ENCODE data around the gene RPS6KA2. TPM values are rescaled to one million over a fixed set of nuclear protein-coding genes. Genes with fewer than 3 reads are reported as not detected.

RPS6KA2 gene
- total RNA-seq, 1 experiment from 2014 or later: 14.1 TPM

GRCh38 chr6:166527849-166528248 lies 99.2 kb downstream of the RPS6KA2 start:
- H3K9me3 ChIP-seq: no peaks in the 10 kb centered on the region
- H3K27me3 ChIP-seq: no peaks in the 10 kb centered on the region
- H3K36me3 ChIP-seq: peaks cover 4% of the 10 kb centered on the region
- no peak for DNase-seq
- H3K4me3 ChIP-seq: no peak overlapping the region

GRCh38 chr6:166526937-166527336 lies 100.1 kb downstream of the RPS6KA2 start:
- H3K27me3 ChIP-seq: no peaks in the 10 kb centered on the region
- H3K4me3 ChIP-seq: no peak overlapping the region
- no peak for DNase-seq
- no peaks in the 10 kb centered on the region for H3K9me3 ChIP-seq
- H3K36me3 ChIP-seq: peaks cover 4% of the 10 kb centered on the region

- H3K4me3 ChIP-seq: no peak overlapping the region
- peaks cover 4% of the 10 kb centered on the region for H3K36me3 ChIP-seq
- H3K27me3 ChIP-seq: no peaks in the 10 kb centered on the region
- DNase-seq: no peak
- no peaks in the 10 kb centered on the region for H3K9me3 ChIP-seq
These were observed 101.5 kb downstream of the RPS6KA2 start for GRCh38 chr6:166525567-166525966.

GRCh38 chr6:166523782-166524559 lies 103.1 kb downstream of the RPS6KA2 start:
- DNase-seq: no peak
- Histone ChIP-seq H3K27me3 (no peaks in the 10 kb centered on the region), H3K9me3 (no peaks in the 10 kb centered on the region), H3K4me3 (no peak overlapping the region), H3K36me3 (peaks cover under 1% of the 10 kb centered on the region)

GRCh38 chr6:166520905-166521834 lies 105.9 kb downstream of the RPS6KA2 start:
- H3K9me3 ChIP-seq: no peaks in the 10 kb centered on the region
- no peak overlapping the region for H3K4me3 ChIP-seq
- H3K27me3 ChIP-seq: no peaks in the 10 kb centered on the region
- no peaks in the 10 kb centered on the region for H3K36me3 ChIP-seq
- no peak for DNase-seq

- DNase-seq: no peak
- no peaks in the 10 kb centered on the region for H3K27me3 ChIP-seq
- H3K9me3 ChIP-seq: no peaks in the 10 kb centered on the region
- H3K36me3 ChIP-seq: no peaks in the 10 kb centered on the region
- no peak overlapping the region for H3K4me3 ChIP-seq
These were observed 110.7 kb downstream of the RPS6KA2 start for GRCh38 chr6:166516251-166516884.

GRCh38 chr6:166515072-166515810 lies 111.8 kb downstream of the RPS6KA2 start:
- Histone ChIP-seq H3K27me3 (no peaks in the 10 kb centered on the region), H3K4me3 (no peak overlapping the region), H3K36me3 (no peaks in the 10 kb centered on the region), H3K9me3 (no peaks in the 10 kb centered on the region)
- DNase-seq: peak; percentile 87

GRCh38 chr6:166514196-166514595 lies 112.9 kb downstream of the RPS6KA2 start:
- no peak for DNase-seq
- H3K36me3 ChIP-seq: no peaks in the 10 kb centered on the region; the same call in 1 of the 2 replicates

GRCh38 chr6:166512567-166512966 lies 114.5 kb downstream of the RPS6KA2 start:
- no peak for DNase-seq

More at GRCh38 chr6:166514196-166514595, 112.9 kb downstream of the RPS6KA2 start:
- Histone ChIP-seq H3K9me3 (no peaks in the 10 kb centered on the region), H3K4me3 (no peak overlapping the region), H3K27me3 (no peaks in the 10 kb centered on the region)

GRCh38 chr6:166511316-166511715 lies 115.7 kb downstream of the RPS6KA2 start:
- Histone ChIP-seq H3K9me3 (no peaks in the 10 kb centered on the region), H3K36me3 (no peaks in the 10 kb centered on the region; the same call in 1 of the 2 replicates), H3K4me3 (no peak overlapping the region), H3K27me3 (no peaks in the 10 kb centered on the region)
- DNase-seq: no peak

More at GRCh38 chr6:166512567-166512966, 114.5 kb downstream of the RPS6KA2 start:
- no peaks in the 10 kb centered on the region for H3K27me3 ChIP-seq
- H3K9me3 ChIP-seq: no peaks in the 10 kb centered on the region
- H3K4me3 ChIP-seq: no peak overlapping the region
- H3K36me3 ChIP-seq: no peaks in the 10 kb centered on the region; the same call in 1 of the 2 replicates

GRCh38 chr6:166509193-166509592 lies 117.9 kb downstream of the RPS6KA2 start:
- Histone ChIP-seq H3K4me3 (no peak overlapping the region), H3K27me3 (no peaks in the 10 kb centered on the region), H3K9me3 (no peaks in the 10 kb centered on the region), H3K36me3 (no peaks in the 10 kb centered on the region; the same call in 1 of the 2 replicates)
- no peak for DNase-seq

- Histone ChIP-seq H3K27me3 (no peaks in the 10 kb centered on the region), H3K4me3 (no peak overlapping the region), H3K9me3 (no peaks in the 10 kb centered on the region), H3K36me3 (no peaks in the 10 kb centered on the region; the same call in 1 of the 2 replicates)
- no peak for DNase-seq
These were observed 118.3 kb downstream of the RPS6KA2 start for GRCh38 chr6:166508726-166509125.

- Histone ChIP-seq H3K4me3 (no peak overlapping the region), H3K27me3 (no peaks in the 10 kb centered on the region), H3K9me3 (no peaks in the 10 kb centered on the region), H3K36me3 (no peaks in the 10 kb centered on the region; the same call in 1 of the 2 replicates)
- no peak for DNase-seq
These were observed 119.1 kb downstream of the RPS6KA2 start for GRCh38 chr6:166507809-166508564.

GRCh38 chr6:166507380-166507779 lies 119.7 kb downstream of the RPS6KA2 start:
- DNase-seq: no peak
- H3K9me3 ChIP-seq: no peaks in the 10 kb centered on the region
- H3K36me3 ChIP-seq: no peaks in the 10 kb centered on the region; the same call in 1 of the 2 replicates
- H3K4me3 ChIP-seq: no peak overlapping the region
- no peaks in the 10 kb centered on the region for H3K27me3 ChIP-seq

GRCh38 chr6:166505133-166505905 lies 121.7 kb downstream of the RPS6KA2 start:
- DNase-seq: no peak
- Histone ChIP-seq H3K9me3 (no peaks in the 10 kb centered on the region), H3K36me3 (no peaks in the 10 kb centered on the region; the same call in 1 of the 2 replicates), H3K4me3 (no peak overlapping the region), H3K27me3 (no peaks in the 10 kb centered on the region)
